ENCODE data around the gene CKLF.

CKLF gene

DNA sequence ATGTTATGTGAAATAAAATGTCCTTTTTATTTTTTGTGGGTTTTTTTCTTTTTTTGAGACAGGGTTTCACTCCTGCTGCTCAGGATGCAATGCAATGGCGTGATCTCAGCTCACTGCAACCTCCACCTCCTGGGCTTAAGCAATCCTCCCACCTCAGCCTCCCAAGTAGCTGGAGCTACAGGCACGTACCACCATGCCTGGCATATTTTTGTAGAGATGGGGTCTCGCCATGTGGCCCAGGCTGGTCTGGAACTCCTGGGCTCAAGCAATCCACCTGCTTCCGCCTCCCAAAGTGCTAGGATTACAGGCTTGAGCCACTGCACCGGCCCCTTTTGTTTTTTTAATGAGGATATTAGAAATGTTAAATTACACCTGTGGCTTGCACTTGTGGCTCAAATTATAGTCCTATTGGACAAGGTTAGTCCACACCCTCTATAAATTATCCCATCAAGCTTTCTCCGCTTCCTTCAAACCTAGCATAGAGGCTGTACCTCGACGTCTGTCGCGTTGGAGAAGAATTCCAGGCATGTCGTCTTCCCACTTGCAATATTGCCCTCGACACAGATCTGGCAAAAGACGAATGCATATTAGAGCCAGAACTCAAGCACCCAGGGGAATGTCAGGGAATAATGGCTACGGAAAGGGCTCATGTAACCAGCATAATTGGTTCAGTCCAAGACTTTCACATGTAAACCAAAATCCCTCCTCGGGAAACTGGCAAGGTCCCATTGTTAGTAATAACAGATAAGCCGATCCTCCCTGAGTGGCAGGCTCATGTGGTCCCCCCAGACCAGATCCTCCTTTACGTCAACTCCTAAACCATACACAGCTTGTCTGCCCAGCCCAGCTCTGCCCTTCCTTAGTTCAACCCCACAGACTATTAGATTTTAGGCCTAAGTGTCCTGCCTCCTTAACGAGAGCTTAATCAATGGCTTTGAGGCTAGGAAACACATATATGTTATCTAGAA is 10.7 kb upstream of the CKLF start:
- in situ Hi-C loops (cut with HindIII; ENCODE audit: low sequenced_read_pairs): no loop called here

DNA sequence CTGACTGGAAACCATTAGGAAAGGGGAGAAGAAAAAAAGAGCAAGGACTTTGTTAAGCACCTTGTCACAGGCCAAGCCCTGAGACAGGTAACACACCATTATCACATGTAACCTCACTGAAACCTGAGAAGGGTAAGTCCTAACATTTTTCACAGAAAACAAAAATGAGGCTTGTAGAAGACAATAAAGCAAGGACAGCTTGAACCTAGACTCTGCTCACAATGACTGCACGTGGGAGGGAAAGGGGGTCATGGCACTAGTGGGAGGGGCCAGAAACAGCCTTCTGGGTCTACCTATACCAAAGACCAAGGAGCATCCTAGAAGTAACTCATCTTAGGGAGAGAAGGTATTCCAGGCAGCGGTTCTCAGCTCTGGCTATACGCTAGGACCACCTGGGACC is 10.0 kb upstream of the CKLF start:
- in situ Hi-C loops (cut with HindIII; ENCODE audit: low sequenced_read_pairs): no loop called here

DNA sequence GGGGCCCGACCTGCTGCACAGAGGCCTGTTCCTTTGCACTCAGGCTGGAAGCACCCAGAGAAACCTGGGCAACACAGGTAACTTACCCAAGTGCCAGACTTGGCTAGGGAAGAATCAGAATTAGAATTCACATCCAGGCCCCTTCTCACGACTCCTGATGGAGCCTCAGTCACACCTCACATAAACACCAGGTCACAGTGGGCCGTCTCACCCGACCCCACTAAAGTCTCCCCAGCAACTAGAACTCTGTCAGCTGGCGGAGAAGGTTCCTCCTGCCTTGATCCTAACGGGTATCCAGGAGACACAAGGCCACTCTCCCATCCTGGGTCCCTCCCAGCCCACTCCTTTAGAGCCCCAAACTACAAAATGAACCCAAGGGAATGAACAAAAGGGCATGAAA is 8.8 kb upstream of the CKLF start:
- in situ Hi-C loops (cut with HindIII; ENCODE audit: low sequenced_read_pairs): no loop called here

DNA sequence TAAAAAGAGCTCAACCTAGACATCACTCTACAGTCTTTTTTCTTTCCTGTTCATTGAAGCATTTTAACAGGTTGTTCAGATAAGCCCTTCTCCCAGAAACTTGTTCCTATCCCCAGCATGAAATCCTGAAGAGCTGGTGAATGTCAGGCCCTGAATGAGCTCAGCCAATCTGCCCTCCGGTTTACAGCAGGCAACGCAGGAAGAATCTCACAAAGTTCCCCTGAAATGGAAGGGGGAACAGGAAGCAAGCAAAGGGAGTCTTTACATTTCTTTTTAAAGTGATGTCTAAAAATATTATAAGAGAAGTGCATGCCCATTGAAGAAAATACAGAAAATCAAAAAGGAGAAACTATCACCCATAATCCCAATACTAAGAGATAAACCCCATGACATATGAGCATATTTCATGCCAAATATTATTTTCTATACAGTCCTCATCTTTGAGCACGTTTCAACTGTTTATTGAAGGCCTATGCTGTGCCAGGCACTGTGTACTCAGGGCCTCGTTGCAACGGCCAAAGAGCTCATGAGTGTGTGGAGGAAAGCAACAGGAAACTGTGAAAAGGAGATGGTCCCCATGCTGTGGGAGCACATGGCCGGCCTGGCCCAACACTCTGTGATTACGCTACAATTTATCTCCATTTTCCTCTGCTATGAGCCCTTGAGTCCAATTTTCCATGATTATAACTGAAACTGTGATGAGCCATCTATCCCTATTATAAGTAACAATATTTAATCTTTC is 8.2 kb upstream of the CKLF start:
- in situ Hi-C loops (cut with HindIII; ENCODE audit: low sequenced_read_pairs): no loop called here

DNA sequence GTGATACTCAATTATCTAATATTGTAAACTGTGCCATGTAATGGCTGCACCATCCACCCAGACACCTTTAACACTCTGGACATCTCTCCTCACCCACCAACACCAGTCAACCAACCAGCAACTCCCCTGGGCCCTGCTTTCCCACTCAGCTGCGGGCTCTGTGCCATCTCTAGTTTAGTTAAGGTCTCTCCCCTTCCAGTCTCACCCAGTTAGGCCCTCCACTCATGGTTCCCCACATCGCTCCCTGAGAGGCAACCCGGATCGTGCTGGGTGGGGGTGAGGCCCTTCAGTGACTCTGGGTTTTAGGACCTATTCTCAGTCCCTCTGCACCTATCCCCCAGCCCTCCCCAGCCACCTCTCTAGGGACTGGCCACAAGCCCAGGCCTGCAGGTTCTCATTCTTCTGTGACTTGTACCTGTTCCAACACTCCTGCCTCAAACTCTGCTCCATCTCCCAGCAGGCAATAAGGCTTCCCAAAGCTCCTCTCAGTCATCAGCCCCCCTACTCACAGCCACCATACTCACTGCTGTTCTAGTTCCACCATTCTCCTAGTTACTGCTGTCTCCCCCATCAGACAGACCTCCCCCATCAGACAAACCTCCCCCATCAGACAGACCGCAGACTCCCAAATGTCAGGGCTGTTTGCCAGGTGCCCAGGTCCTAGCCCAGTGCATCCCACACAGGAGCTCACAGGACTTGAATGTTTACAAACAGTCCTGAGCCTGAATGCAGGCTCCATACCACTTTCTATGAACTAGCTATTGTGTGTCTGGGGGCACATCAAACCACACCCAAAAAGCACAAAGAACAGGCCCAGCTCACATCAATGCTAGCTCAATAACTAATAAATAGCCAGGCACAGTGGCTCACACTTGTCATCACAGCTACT is 5.0 kb upstream of the CKLF start:
- in situ Hi-C loops (cut with HindIII; ENCODE audit: low sequenced_read_pairs): no loop called here

DNA sequence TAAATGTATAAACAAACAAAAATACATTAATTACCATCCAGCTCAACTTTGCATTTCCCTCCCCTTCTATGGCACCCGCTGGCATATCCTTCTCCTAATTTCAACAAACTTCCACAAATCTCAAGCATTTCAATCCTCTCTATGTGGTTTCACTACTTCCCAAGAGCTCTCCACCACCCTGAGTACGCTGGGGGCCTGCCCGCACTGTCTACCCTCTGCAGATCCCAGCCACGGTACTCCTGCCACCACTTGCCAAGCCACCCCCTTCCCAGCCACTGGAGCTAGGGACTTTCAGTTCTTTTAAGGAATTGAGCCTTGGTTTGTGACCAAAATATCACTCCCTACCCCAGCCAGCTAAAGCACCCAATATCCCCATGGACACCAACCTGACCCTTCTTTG is 4.3 kb upstream of the CKLF start:
- in situ Hi-C loops (cut with HindIII; ENCODE audit: low sequenced_read_pairs): no loop called here

DNA sequence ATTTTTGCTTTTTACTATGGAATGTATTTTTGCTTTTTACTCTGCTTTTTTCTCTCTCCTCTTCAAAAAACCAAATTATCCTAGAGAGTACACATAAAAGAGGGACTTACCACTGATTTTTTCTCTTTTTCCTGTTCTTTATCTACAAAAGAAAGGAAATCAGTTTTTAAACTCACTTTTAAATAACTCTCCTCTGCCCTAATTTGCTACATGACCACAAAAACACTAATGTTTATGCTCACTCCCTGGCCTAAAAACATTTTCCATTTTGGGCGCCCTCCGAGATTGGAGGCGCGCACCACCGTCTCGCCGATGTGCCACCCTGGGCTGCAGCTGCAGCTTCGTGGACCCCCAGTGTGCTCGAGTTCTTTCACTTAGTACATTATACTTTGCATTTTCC is 3.5 kb upstream of the CKLF start:
- in situ Hi-C loops (cut with HindIII; ENCODE audit: low sequenced_read_pairs): no loop called here

DNA sequence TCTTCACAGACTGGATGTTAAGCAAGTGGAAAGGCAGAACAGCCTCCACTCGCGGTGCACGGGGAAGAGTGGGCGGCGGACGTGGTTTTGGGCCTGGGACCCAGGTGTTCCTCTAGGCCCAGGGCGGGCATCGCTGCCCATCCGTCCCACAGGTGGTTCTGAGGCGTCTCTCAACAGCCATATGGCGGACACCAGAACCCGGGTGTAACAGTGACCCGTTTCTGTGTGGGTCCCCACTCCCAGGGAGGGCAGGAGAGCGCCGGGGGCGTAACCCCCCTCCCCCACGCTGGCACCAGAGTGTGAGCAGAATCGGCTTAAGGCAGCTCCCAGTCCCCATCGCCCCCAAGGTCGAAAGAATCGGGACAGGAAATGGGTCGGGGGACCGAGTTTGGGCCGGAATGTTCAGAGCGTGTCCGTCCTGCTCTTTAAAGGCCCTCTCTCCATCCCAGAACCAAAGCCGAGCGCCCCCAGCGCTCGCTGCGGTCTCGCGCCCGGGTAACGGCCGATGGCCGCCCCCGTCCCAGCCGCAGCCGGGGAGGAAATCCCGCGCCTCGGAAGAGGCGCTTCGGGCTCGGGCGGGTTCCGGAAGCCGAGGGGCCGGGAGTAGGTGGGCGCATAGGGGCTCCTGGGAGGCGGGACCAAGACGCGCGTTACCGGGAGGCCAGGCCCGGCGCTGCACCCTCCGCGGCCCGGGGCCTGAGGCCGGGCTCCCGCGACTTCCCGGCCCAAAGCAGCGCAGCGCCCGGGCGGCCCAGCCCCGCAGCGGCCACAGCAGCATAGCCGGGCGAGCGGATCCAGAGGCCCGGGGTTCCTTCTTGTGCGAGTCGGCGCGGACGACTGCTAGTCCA is 2.9 kb upstream of the CKLF start, which contains the start of gene TK2:
Gene TK2 (minus strand): TSS at position 839 of the 848 bp plus-strand sequence. CDS start 61 bp downstream, at position 778.
- in situ Hi-C loops (cut with HindIII; ENCODE audit: low sequenced_read_pairs): no loop called here

DNA sequence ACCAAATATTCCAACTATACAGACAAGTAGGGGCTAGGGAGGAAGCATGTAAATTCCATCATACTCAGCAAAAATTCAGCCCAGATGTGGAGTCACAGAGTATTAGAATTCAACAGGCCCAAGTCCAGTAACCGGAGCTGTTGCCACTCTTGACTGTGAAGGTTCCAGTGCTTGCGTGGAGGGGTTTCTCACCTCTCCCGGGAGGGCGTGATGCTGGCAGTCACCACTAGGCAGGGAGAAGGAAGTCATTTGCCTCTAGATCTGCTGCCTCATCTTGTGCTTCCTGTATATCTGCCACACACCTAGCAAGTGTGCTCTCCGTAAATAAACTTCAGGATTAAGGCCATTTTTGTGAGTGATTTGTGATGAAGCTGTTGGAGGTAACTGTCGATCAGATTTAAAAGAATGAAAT is 1.0 kb upstream of the CKLF start:
- in situ Hi-C loops (cut with HindIII; ENCODE audit: low sequenced_read_pairs): no loop called here

DNA sequence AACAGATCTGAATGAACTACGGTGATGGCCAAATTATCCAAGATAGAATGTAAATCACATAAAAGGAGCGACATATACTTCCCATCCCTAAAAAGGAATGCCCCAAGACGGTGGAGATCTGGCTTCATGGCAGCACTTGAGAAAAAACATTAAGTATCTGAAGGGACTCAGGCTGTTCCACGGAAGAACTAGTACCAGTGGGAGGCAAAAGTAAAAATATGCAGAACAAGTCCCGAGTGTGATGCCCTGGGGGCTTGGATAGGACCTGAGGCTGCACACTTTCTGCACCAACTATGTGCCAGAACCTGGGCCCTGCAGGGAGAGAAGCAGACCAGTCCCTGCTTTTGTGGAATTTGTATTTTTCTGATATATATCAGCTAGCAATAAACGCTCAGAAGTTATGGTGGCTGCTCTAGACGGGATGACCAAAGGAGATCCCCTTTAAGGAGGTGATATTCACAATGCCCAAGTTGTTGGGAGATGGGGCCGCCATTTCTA is 539 bp upstream of the CKLF start:
- in situ Hi-C loops (cut with HindIII; ENCODE audit: low sequenced_read_pairs): no loop called here

DNA sequence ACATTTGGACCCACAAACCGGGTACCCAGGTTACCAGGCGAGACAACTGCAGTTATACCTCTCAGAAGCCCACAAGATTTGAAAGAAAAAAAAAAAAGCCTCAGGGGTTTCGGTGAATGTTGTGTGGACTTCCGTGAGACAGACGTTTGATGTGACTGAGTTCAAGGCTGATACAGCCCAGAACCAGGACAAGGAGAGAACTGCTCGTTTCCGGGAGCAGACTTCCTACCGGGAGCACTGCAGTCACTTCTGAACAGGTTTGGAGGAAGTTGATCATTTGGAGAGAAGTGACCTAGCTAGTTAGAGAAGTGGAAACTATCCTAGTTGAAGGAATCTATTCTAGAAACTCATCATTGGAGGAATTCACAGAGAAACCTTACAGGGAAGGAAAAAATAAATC is 847 bp downstream of the CKLF start:
- in situ Hi-C loops (cut with HindIII; ENCODE audit: low sequenced_read_pairs): no loop called here

DNA sequence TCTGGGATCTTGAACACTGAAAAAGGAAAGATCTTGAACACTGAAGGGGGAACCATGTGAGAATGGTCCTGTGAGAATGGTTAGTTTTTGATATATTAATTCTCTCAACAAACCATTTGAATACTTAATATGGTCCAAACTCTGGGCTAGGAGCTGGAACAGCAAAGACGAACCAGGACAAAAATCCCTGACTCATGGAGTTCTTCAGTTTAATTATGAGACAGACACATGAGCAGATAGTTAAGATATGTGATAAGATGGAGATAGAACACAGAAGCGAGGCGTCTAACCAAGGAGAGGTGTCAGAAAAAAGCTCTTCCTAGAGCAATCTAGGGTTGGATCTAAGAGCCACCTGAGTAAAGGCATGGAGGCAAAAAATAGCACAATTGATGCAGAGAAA is 1.6 kb downstream of the CKLF start:
- in situ Hi-C loops (cut with HindIII; ENCODE audit: low sequenced_read_pairs): no loop called here

DNA sequence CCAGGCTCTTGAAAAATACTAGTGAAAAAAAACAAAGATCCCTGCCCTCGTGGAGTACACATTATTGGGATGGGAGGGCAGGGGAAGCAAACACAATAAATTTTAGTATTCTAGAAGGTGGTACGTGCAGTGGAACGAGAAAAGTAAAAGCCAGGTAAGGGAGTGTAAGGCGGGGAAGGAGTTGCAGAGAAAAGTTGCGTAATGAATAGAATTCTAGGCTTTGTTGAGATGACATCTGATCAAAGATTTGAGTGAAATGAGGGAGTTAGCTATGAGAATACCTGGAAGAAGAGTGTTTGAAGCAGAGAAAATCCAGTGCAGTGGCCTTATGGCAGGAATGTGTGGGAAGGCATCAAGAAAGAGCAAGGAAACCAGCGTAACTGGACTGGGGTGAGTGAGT is 2.1 kb downstream of the CKLF start:
- in situ Hi-C loops (cut with HindIII; ENCODE audit: low sequenced_read_pairs): no loop called here

DNA sequence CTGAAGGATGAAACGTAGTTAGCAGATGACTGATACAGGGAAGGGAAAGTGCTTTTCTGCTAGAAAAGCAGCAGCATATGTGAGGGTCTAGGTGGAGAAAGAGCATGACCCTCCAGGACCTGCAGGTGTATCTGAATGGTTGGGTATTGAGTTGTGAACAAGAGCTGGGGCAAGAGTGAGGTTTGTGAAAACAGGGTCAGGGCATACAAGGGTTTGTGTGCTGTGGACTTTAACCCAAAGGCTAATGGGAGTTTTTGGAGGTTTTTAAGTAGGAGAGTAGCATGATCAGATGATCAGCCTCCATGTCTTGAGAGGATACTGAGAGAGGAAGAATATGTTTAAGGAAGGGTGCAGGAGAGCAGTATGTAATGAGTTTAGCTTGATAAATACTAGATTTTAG is 7.7 kb downstream of the CKLF start:
- in situ Hi-C loops (cut with HindIII; ENCODE audit: low sequenced_read_pairs): no loop called here

DNA sequence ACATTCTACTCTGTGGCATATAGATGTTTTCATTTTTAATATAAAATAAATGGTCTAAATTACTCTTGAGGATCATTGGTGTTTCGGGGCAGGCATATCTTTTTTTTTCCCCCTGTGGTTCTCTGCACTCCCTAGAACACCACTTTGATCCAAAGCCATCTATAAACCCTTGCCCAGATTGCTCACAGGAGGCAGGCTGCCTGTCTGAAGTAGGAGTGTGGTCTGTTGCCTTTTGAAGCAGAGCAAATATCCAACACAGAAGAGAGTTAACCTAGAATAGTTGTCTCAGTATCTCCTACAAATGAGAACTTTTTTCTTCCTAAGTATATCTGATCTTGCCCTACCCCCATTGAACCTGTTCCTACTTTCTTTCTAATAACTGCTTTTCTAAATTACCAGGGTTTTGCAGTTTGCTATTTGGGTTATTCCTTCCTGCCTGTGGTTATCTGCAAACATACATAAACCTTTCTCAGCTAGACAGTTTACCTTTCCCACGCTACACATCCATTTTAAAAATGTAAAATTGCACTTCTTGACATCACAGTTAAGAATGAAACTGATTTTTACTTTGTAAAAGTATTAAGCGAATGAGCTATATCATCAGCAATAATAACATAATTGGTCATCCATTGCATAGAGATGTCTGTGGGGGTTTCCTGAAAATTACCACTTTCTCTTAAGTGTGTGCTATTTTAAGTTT is 9.2 kb downstream of the CKLF start:
- in situ Hi-C loops (cut with HindIII; ENCODE audit: low sequenced_read_pairs): no loop called here

DNA sequence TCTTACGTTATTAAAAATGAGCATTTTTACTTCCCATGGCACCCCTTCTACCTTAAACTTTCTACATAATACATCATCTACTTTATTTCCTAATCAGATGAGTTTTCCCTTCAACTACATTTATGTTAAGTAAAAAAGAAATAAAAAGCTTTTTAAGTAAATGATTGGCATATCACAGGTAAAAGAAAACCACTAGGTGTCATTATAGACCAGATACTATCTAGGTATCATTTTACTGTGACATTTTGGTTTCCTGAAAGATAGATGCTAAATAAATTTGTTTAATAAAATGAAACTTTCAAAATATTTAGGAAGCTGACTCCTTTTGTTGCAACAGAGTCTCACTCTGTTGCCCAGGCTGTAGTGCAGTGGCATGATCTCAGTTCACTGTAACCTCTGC is 10.0 kb downstream of the CKLF start:
- in situ Hi-C loops (cut with HindIII; ENCODE audit: low sequenced_read_pairs): no loop called here

DNA sequence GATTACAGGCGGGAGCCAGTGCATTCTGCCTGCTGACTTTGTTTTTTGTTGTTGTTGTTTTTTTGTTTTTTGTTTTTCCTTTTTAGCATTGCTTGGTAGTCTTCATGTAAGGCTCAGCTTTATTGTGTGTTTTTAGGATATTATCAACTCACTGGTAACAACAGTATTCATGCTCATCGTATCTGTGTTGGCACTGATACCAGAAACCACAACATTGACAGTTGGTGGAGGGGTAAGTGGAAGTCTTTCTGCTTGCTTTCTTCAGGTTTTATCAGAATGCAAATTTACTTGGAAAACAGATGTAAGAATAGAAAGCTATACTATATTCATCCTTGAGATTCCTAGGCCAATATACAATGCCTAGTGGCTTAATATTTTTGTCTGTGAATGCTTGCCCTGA is 10.6 kb downstream of the CKLF start:
- in situ Hi-C loops (cut with HindIII; ENCODE audit: low sequenced_read_pairs): no loop called here

DNA sequence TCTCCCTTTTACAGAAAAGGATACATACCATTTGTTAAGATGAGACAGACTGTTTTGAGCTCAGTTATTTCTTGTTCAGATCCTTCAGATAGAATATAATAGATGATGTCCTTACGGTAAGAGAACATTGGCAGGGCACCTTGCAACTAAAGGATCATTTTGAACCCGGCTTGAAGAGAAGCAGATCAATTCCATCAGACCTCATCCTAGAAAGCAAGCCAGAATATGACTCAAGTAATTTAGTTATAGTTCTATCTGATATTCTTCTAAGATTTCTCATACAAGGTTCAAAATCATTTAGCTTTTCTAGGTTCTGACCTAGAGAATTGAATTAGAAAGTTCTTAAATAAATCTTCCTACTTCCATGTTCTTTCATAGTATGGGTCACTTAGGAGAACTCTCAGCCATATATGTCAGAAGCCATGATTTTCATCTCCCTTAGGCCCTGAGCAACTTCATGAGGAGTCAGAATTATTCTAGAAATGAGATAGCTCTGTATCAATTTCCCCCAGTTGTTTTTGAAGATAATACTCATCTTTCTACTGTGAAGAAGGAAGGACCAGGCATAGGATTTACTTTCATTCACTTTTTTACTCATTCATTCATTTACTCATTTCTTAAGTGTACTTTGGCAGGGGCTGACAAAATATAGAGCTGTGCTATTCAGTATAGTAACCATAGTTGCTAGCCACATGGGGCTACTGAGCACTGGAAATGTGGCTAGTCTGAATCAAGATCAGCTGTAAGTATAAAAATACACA is 11.4 kb downstream of the CKLF start:
- in situ Hi-C loops (cut with HindIII; ENCODE audit: low sequenced_read_pairs): no loop called here

Measured in DLD1 (cell line).